CD4-positive, CD25-positive, alpha-beta regulatory T cell (primary cell): ENCODE results near the gene CNNM3. TPM values are rescaled to one million over a fixed set of nuclear protein-coding genes. Genes with fewer than 3 reads are reported as not detected.

ENCODE experiments used
- ATAC-seq, 2 donors: fragments of 150-1000 bp; cut with Tn5 transposase; one replicate each; pipeline ENCODE4 v1.10.0; 2021; ENCODE audit warnings: low read depth in 2 of 2, moderate number of reproducible peaks in 2 of 2, moderate library complexity in 1 of 2
- DNase-seq, 3 donors: peaks; one replicate each; pipeline versions ENCODE4 v3.0.0 to v3.0.0-alpha.2; 2012 to 2022; ENCODE audit warnings: mixed read lengths in 1 of 3
- H3K27ac ChIP-seq: one replicate; pipeline ENCODE4 v1.7.0; 2013; ENCODE audit warnings: mild to moderate bottlenecking, low read length; ENCODE audit not compliant: insufficient read depth, poor library complexity, severe bottlenecking
- H3K27me3 ChIP-seq: one replicate; pipeline ENCODE4 v1.7.0; 2013; ENCODE audit warnings: low read length; ENCODE audit not compliant: control insufficient read depth, insufficient read depth
- H3K36me3 ChIP-seq: one replicate; pipeline ENCODE4 v1.7.0; 2013; ENCODE audit warnings: mild to moderate bottlenecking, low read length, moderate library complexity; ENCODE audit not compliant: control insufficient read depth, insufficient read depth
- H3K4me1 ChIP-seq: 2 replicates; pipeline ENCODE4 v1.7.0; 2013; ENCODE audit warnings: mild to moderate bottlenecking, low read length; ENCODE audit not compliant: insufficient read depth, control insufficient read depth, poor library complexity, severe bottlenecking
- H3K4me3 ChIP-seq: one replicate; pipeline ENCODE4 v1.7.0; 2013; ENCODE audit warnings: low read depth, mild to moderate bottlenecking, low read length, moderate library complexity
- H3K9me3 ChIP-seq, 2 experiments: 1 replicate in 1 of 2; 2 replicates in 1 of 2; pipeline ENCODE4 v1.7.0; 2013; ENCODE audit warnings: low read length in 2 of 2, mild to moderate bottlenecking in 1 of 2, moderate library complexity in 1 of 2; ENCODE audit not compliant: control insufficient read depth in 2 of 2
- H3K27ac Mint-ChIP-seq, 3 donors: one replicate each; pipeline ENCODE4 v1.8.0; 2020 to 2022; ENCODE audit warnings: mild to moderate bottlenecking in 3 of 3, mixed read lengths in 3 of 3, moderate library complexity in 2 of 3
- H3K27me3 Mint-ChIP-seq: one replicate; pipeline ENCODE4 v1.8.0; 2022; ENCODE audit warnings: mild to moderate bottlenecking, mixed read lengths
- H3K36me3 Mint-ChIP-seq: one replicate; pipeline ENCODE4 v1.8.0; 2020; ENCODE audit warnings: mixed read lengths
- H3K4me1 Mint-ChIP-seq, 4 donors: one replicate each; pipeline ENCODE4 v1.8.0; 2020 to 2022; ENCODE audit warnings: mixed read lengths in 4 of 4, mild to moderate bottlenecking in 1 of 4
- H3K4me3 Mint-ChIP-seq, 4 donors: one replicate each; pipeline ENCODE4 v1.8.0; 2020 to 2022; ENCODE audit warnings: mild to moderate bottlenecking in 4 of 4, mixed read lengths in 4 of 4, moderate library complexity in 3 of 4
- H3K9me3 Mint-ChIP-seq, 7 donors: one replicate each; pipeline ENCODE4 v1.8.0; 2020 to 2022; ENCODE audit warnings: mixed read lengths in 7 of 7, mild to moderate bottlenecking in 3 of 7, moderate library complexity in 2 of 7
- polyA plus RNA-seq, 4 donors: library from polyadenylated mRNA; unstranded; fragments of 300-500 nt; fragmentation: Illumina TruSeq; gene quantifications; one replicate each; pipeline ENCODE4 v1.2.3, GENCODE V29; 2021
- total RNA-seq: library from RNA; stranded (reverse); gene quantifications from one replicate; pipeline ENCODE4 v1.2.3, GENCODE V29; 2022

The CNNM3 gene
- total and polyA plus RNA-seq, 5 donors from 2014 or later, result 4.9 to 33.1 (median 10.3) TPM

GRCh38 chr2:96866586-96866985 is 50.5 kb downstream of the CNNM3 start:
- Histone ChIP-seq H3K27me3 (no peaks in the 10 kb centered on the region), H3K36me3 (peaks cover 23% of the 10 kb centered on the region), H3K4me3 (no peak overlapping the region), H3K27ac (no peak overlapping the region), H3K4me1 (peaks cover 29% of the 10 kb centered on the region), H3K9me3 (no peaks in the 10 kb centered on the region)
- Mint-ChIP-seq H3K4me1 (peaks cover 6 to 38% (median 17%) of the 10 kb centered on the region in 4 donors), H3K9me3 (peaks cover 0 to 1% (median 0%) of the 10 kb centered on the region in 7 donors), H3K36me3 (peaks cover 8% of the 10 kb centered on the region), H3K4me3 (peak overlapping the region; percentile 80 to 91 (median 88)), H3K27ac (peak overlapping the region in 1 of 3 donors; percentile 63), H3K27me3 (peaks cover 28% of the 10 kb centered on the region)
- ATAC-seq (no peak), DNase-seq (no peak)

- Histone ChIP-seq H3K4me3 (no peak overlapping the region), H3K27me3 (no peaks in the 10 kb centered on the region), H3K9me3 (no peaks in the 10 kb centered on the region), H3K27ac (peak overlapping the region; percentile 65), H3K4me1 (peaks cover 29% of the 10 kb centered on the region), H3K36me3 (peaks cover 18% of the 10 kb centered on the region)
- H3K27me3 Mint-ChIP-seq, result peaks cover 28% of the 10 kb centered on the region
- peak overlapping the region; percentile 67 to 90 (median 81) for H3K27ac Mint-ChIP-seq
- ATAC-seq (no peak), DNase-seq (no peak)
- H3K36me3 Mint-ChIP-seq, result peaks cover 5% of the 10 kb centered on the region
- peaks cover 6 to 39% (median 17%) of the 10 kb centered on the region in 4 donors for H3K4me1 Mint-ChIP-seq
- H3K9me3 Mint-ChIP-seq, result peaks cover 0 to under 1% (median 0%) of the 10 kb centered on the region in 7 donors
- peak overlapping the region; percentile 85 to 91 (median 90) for H3K4me3 Mint-ChIP-seq
These were observed 51.1 kb downstream of the CNNM3 start for GRCh38 chr2:96866986-96867755.

GRCh38 chr2:96867756-96868554 is 51.9 kb downstream of the CNNM3 start:
- DNase-seq, result peak in 1 of 3 donors; percentile 20
- no peaks in the 10 kb centered on the region for H3K9me3 Mint-ChIP-seq
- H3K27ac Mint-ChIP-seq, result peak overlapping the region; percentile 67 to 90 (median 81)
- peak overlapping the region; percentile 85 to 91 (median 90) for H3K4me3 Mint-ChIP-seq
- H3K4me1 Mint-ChIP-seq, result peaks cover 6 to 45% (median 17%) of the 10 kb centered on the region in 4 donors
- H3K36me3 Mint-ChIP-seq, result peaks cover 3% of the 10 kb centered on the region
- peaks cover 34% of the 10 kb centered on the region for H3K27me3 Mint-ChIP-seq
- Histone ChIP-seq H3K27me3 (no peaks in the 10 kb centered on the region), H3K9me3 (no peaks in the 10 kb centered on the region), H3K4me3 (peak overlapping the region; percentile 32), H3K4me1 (peaks cover 29% of the 10 kb centered on the region), H3K27ac (peak overlapping the region; percentile 65), H3K36me3 (peaks cover 17% of the 10 kb centered on the region)
- ATAC-seq, result no peak

GRCh38 chr2:96868555-96869280 is 52.6 kb downstream of the CNNM3 start:
- H3K4me3 ChIP-seq, result no peak overlapping the region
- peak; percentile 7 to 18 for ATAC-seq
- H3K36me3 ChIP-seq, result peaks cover 11% of the 10 kb centered on the region
- no peaks in the 10 kb centered on the region for H3K27me3 ChIP-seq
- H3K4me3 Mint-ChIP-seq, result peak overlapping the region; percentile 85 to 91 (median 90)
- peaks cover 39% of the 10 kb centered on the region for H3K27me3 Mint-ChIP-seq
- peak overlapping the region; percentile 67 to 90 (median 81) for H3K27ac Mint-ChIP-seq
- no peaks in the 10 kb centered on the region for H3K9me3 Mint-ChIP-seq
- peaks cover 6 to 50% (median 17%) of the 10 kb centered on the region in 4 donors for H3K4me1 Mint-ChIP-seq
- H3K9me3 ChIP-seq, result no peaks in the 10 kb centered on the region
- peaks cover 31% of the 10 kb centered on the region for H3K4me1 ChIP-seq
- peak overlapping the region; percentile 65 for H3K27ac ChIP-seq
- H3K36me3 Mint-ChIP-seq, result no peaks in the 10 kb centered on the region
- DNase-seq, result peak; percentile 43 to 57 (median 55)

GRCh38 chr2:96869281-96869821 is 53.3 kb downstream of the CNNM3 start:
- peaks cover 37% of the 10 kb centered on the region for H3K4me1 ChIP-seq
- H3K27me3 ChIP-seq, result no peaks in the 10 kb centered on the region
- no peak for DNase-seq
- H3K36me3 ChIP-seq, result peaks cover 7% of the 10 kb centered on the region
- H3K27ac ChIP-seq, result peak overlapping the region; percentile 71
- H3K9me3 ChIP-seq, result no peaks in the 10 kb centered on the region
- H3K36me3 Mint-ChIP-seq, result no peaks in the 10 kb centered on the region
- H3K27ac Mint-ChIP-seq, result no peak overlapping the region
- ATAC-seq, result no peak
- H3K4me3 Mint-ChIP-seq, result peak overlapping the region in 3 of 4 donors; percentile 71 to 95 (median 80)
- peaks cover 43% of the 10 kb centered on the region for H3K27me3 Mint-ChIP-seq
- no peaks in the 10 kb centered on the region for H3K9me3 Mint-ChIP-seq
- H3K4me3 ChIP-seq, result no peak overlapping the region
- peaks cover 6 to 57% (median 21%) of the 10 kb centered on the region in 4 donors for H3K4me1 Mint-ChIP-seq

GRCh38 chr2:96869822-96870625 is 54.0 kb downstream of the CNNM3 start, which contains the start of gene SEMA4C:
TSS of gene SEMA4C (minus strand) at chr2:96870080. CDS start at chr2:96867886, 2,194 bp downstream.
- H3K36me3 ChIP-seq, result peaks cover 1% of the 10 kb centered on the region
- ATAC-seq (peak; percentile 50 to 54), DNase-seq (peak; percentile 23 to 67 (median 58))
- H3K9me3 ChIP-seq, result no peaks in the 10 kb centered on the region
- Mint-ChIP-seq H3K36me3 (no peaks in the 10 kb centered on the region), H3K4me3 (peak within 1 kb of the TSS; percentile 90 to 95 (median 92)), H3K27me3 (peaks cover 44% of the 10 kb centered on the region), H3K9me3 (no peaks in the 10 kb centered on the region), H3K27ac (peak within 1 kb of the TSS; percentile 87 to 96 (median 90)), H3K4me1 (peaks cover 6 to 61% (median 23%) of the 10 kb centered on the region in 4 donors)
- peaks cover 38% of the 10 kb centered on the region for H3K4me1 ChIP-seq
- no peaks in the 10 kb centered on the region for H3K27me3 ChIP-seq
- H3K27ac ChIP-seq, result peak within 1 kb of the TSS; percentile 71
- peak within 1 kb of the TSS; percentile 44 for H3K4me3 ChIP-seq
